B cell (primary cell): Measurements from ENCODE around the gene TNFAIP1. TPM values are rescaled to one million over a fixed set of nuclear protein-coding genes. Genes with fewer than 3 reads are reported as not detected.

ENCODE experiments used
- ATAC-seq: fragments of 200-7000 bp; cut with Tn5 transposase; one replicate; pipeline ENCODE4 v1.10.0; 2021; ENCODE audit warnings: low read depth, mild to moderate bottlenecking, moderate number of reproducible peaks, moderate library complexity
- CTCF ChIA-PET: fragments of 350-600 bp; sonication (Branson Sonifier 250); formaldehyde crosslinking; loops from one replicate; lab custom pipeline; 2021; ENCODE audit warnings: antibody characterized with exemption, inconsistent platforms; lab: Charles Lee
- POLR2A ChIA-PET: fragments of 350-600 bp; sonication (Branson Sonifier 250); formaldehyde crosslinking; loops from one replicate; lab custom pipeline; 2021; ENCODE audit warnings: antibody characterized with exemption; lab: Charles Lee
- DNase-seq: peaks from one replicate; pipeline ENCODE4 v3.0.0; 2013
- H2AFZ ChIP-seq: 2 replicates; pipeline ENCODE4 v1.6.1; 2012; ENCODE audit warnings: mild to moderate bottlenecking, low read depth, low read length; ENCODE audit not compliant: insufficient read depth, poor library complexity, severe bottlenecking
- H3K27ac ChIP-seq, 2 donors: 1 replicate in 1 of 2; 2 replicates in 1 of 2; pipeline ENCODE4 v1.5.1; 2012 to 2013; ENCODE audit warnings: low read length in 2 of 2, mild to moderate bottlenecking in 2 of 2, moderate library complexity in 1 of 2
- H3K27me3 ChIP-seq, 4 experiments: fragments of 200-600 bp in 1 of 4; sonication (generic) in 1 of 4; replicated peaks in 1 of 4; 1 replicate in 2 of 4; 2 replicates in 2 of 4; pipeline versions ENCODE4 v1.6.1 to v1.7.0; 2013 to 2016; ENCODE audit warnings: low read length in 3 of 4, mild to moderate bottlenecking in 2 of 4, mixed read lengths in 1 of 4, moderate library complexity in 1 of 4; ENCODE audit not compliant: insufficient read depth in 4 of 4, control insufficient read depth in 3 of 4; ENCODE audit errors: control extremely low read depth in 1 of 4
- H3K36me3 ChIP-seq, 2 experiments: replicated peaks in 1 of 2; 1 replicate in 1 of 2; 2 replicates in 1 of 2; pipeline versions ENCODE4 v1.6.1 to v1.7.1; 2013; ENCODE audit warnings: low read length in 1 of 2; ENCODE audit not compliant: insufficient read depth in 2 of 2, control insufficient read depth in 1 of 2; ENCODE audit errors: control extremely low read depth in 1 of 2, extremely low read depth in 1 of 2
- H3K4me1 ChIP-seq, 2 donors: fragments of 200-600 bp in 1 of 2; sonication (generic) in 1 of 2; 1 replicate in 1 of 2; 2 replicates in 1 of 2; pipeline versions ENCODE4 v1.5.1 to v1.6.1; 2013 to 2017; ENCODE audit warnings: low read length in 2 of 2; ENCODE audit not compliant: control insufficient read depth in 2 of 2, insufficient read depth in 2 of 2
- H3K4me2 ChIP-seq: replicated peaks from 2 replicates; pipeline ENCODE3; 2012; ENCODE audit warnings: mild to moderate bottlenecking, low read depth, low read length; ENCODE audit not compliant: poor library complexity, severe bottlenecking
- H3K4me3 ChIP-seq, 5 experiments: fragments of 200-600 bp in 1 of 5; sonication (generic) in 1 of 5; 1 replicate in 3 of 5; 2 replicates in 2 of 5; pipeline versions ENCODE4 v1.5.1 to v1.7.0; 2011 to 2016; ENCODE audit warnings: low read length in 4 of 5, mild to moderate bottlenecking in 4 of 5, low read depth in 2 of 5, control low read depth in 1 of 5, moderate library complexity in 1 of 5; ENCODE audit not compliant: insufficient read depth in 1 of 5; ENCODE audit errors: control extremely low read depth in 1 of 5, extremely low read depth in 1 of 5
- H3K79me2 ChIP-seq: fragments of 200-600 bp; sonication (generic); one replicate; pipeline ENCODE4 v1.6.0; 2016; ENCODE audit warnings: low read length; ENCODE audit not compliant: control insufficient read depth, insufficient read depth
- H3K9ac ChIP-seq: fragments of 200-600 bp; sonication (generic); 2 replicates; pipeline ENCODE4 v1.6.1; 2017; ENCODE audit warnings: mild to moderate bottlenecking, low read length, moderate library complexity
- H3K9me3 ChIP-seq, 3 donors: one replicate each; pipeline versions ENCODE4 v1.6.1 to v1.7.1; 2013; ENCODE audit warnings: low read length in 2 of 3; ENCODE audit not compliant: control insufficient read depth in 2 of 3, insufficient read depth in 1 of 3; ENCODE audit errors: control extremely low read depth in 1 of 3
- H4K20me1 ChIP-seq: 2 replicates; pipeline ENCODE4 v1.6.0; 2012; ENCODE audit warnings: mild to moderate bottlenecking, low read length; ENCODE audit not compliant: insufficient read depth, control insufficient read depth, poor library complexity, severe bottlenecking
- H3K27ac Mint-ChIP-seq: one replicate; pipeline ENCODE4 v1.8.0; 2021; ENCODE audit warnings: mixed read lengths
- H3K27me3 Mint-ChIP-seq: one replicate; pipeline ENCODE4 v1.8.0; 2021; ENCODE audit warnings: mixed read lengths
- H3K4me1 Mint-ChIP-seq: one replicate; pipeline ENCODE4 v1.8.0; 2021; ENCODE audit warnings: mixed read lengths
- H3K4me3 Mint-ChIP-seq: one replicate; pipeline ENCODE4 v1.8.0; 2021; ENCODE audit warnings: mixed read lengths
- H3K9me3 Mint-ChIP-seq: one replicate; pipeline ENCODE4 v1.8.0; 2022; ENCODE audit warnings: mixed read lengths; ENCODE audit not compliant: insufficient read depth
- CTCF ChIP-seq: fragments of 200-600 bp; IDR thresholded peaks from one replicate; pipeline ENCODE4 v1.8.0; 2022; ENCODE audit warnings: antibody characterized with exemption, mild to moderate bottlenecking
- EZH2 ChIP-seq: IDR thresholded peaks from 2 replicates; pipeline ENCODE4 v1.6.1; 2012; ENCODE audit warnings: borderline replicate concordance, low read depth, mild to moderate bottlenecking, moderate library complexity, low read length; ENCODE audit not compliant: insufficient read depth, poor library complexity, severe bottlenecking
- WGBS: methylation state at CpG from one replicate; pipeline ENCODE4 v1.1.5; 2013; ENCODE audit warnings: missing lambda C conversion rate; ENCODE audit not compliant: insufficient coverage; 5-methylcytosine and 5-hydroxymethylcytosine counted together
- intact Hi-C: fragments of 100-400 bp; cut with micrococcal nuclease; formaldehyde crosslinking; loops from one replicate; pipeline ENCODE4 v1.10.0; 2022
- polyA plus RNA-seq: library from polyadenylated mRNA; depleted of rRNA; stranded (reverse); fragments of >200 nt; gene quantifications from 2 replicates; pipeline ENCODE4 v1.2.3, GENCODE V29; 2012
- total RNA-seq, 2 donors: library from RNA; stranded (reverse); fragments of 120-200 nt in 1 of 2; gene quantifications; 1 replicate in 1 of 2; 2 replicates in 1 of 2; pipeline versions ENCODE4 v1.2.3 to v1.2.4, GENCODE V29; 2013 to 2022

The TNFAIP1 gene
- total and polyA plus RNA-seq, 2 donors (not counting 1 experiment from before 2014, with no cell fraction given): 10.7 to 20.4 TPM

GRCh38 chr17:28285965-28286364, 49.6 kb upstream of the TNFAIP1 start:
- intact Hi-C loops: no loop called here
- Histone ChIP-seq H3K27me3 (peaks cover 0 to 8% (median 2%) of the 10 kb centered on the region in 4 experiments), H3K4me2 (no peak overlapping the region), H3K4me3 (no peak overlapping the region), H2AFZ (no peak overlapping the region), H3K9me3 (no peaks in the 10 kb centered on the region), H3K79me2 (no peaks in the 10 kb centered on the region), H3K4me1 (no peaks in the 10 kb centered on the region), H3K36me3 (no peaks in the 10 kb centered on the region), H3K27ac (no peak overlapping the region), H3K9ac (no peak overlapping the region), H4K20me1 (no peaks in the 10 kb centered on the region)
- CTCF ChIA-PET: interaction anchor here (1.2 kb wide), 1 partner anchor 36 kb away, joined by 3 read pairs; no protein-coding TSS in a partner anchor
- H3K27me3 Mint-ChIP-seq: peaks cover 10% of the 10 kb centered on the region
- H3K27ac Mint-ChIP-seq: no peak overlapping the region
- no peak for ATAC-seq
- no peak overlapping the region for H3K4me3 Mint-ChIP-seq
- no peaks in the 10 kb centered on the region for H3K4me1 Mint-ChIP-seq
- POLR2A ChIA-PET: no interaction called here
- DNase-seq: no peak
- H3K9me3 Mint-ChIP-seq: no peaks in the 10 kb centered on the region
- WGBS: 100% methylated on average over 1 of the region's 2 CpGs
- TF ChIP-seq EZH2: no peak
- TF ChIP-seq CTCF: no peak

- Mint-ChIP-seq H3K27ac (no peak overlapping the region), H3K4me1 (peaks cover 22% of the 10 kb centered on the region), H3K27me3 (peaks cover 5% of the 10 kb centered on the region), H3K9me3 (no peaks in the 10 kb centered on the region), H3K4me3 (no peak overlapping the region)
- H3K27ac ChIP-seq: no peak overlapping the region
- CTCF ChIA-PET: no interaction called here
- peaks cover 16 to 19% of the 10 kb centered on the region in 2 donors for H3K4me1 ChIP-seq
- peaks cover 0 to 4% (median 0%) of the 10 kb centered on the region in 3 donors for H3K9me3 ChIP-seq
- no peaks in the 10 kb centered on the region for H3K79me2 ChIP-seq
- peaks cover 0 to 4% (median 2%) of the 10 kb centered on the region in 4 experiments for H3K27me3 ChIP-seq
- H2AFZ ChIP-seq: no peak overlapping the region
- WGBS: 88% methylated on average over 1 of the region's 2 CpGs
- no peak overlapping the region for H3K9ac ChIP-seq
- ATAC-seq (no peak), DNase-seq (no peak)
- no peak overlapping the region for H3K4me3 ChIP-seq
- no peaks in the 10 kb centered on the region for H4K20me1 ChIP-seq
- POLR2A ChIA-PET: no interaction called here
- intact Hi-C loops: no loop called here
- no peaks in the 10 kb centered on the region for H3K36me3 ChIP-seq
- H3K4me2 ChIP-seq: no peak overlapping the region
- TF ChIP-seq CTCF: no peak
- TF ChIP-seq EZH2: no peak
These were observed 44.9 kb upstream of the TNFAIP1 start for GRCh38 chr17:28290703-28291102.
